Endothelial cell of umbilical vein (primary cell): ENCODE results near the gene LGMN.

ENCODE experiments used
- CTCF ChIP-seq, 2 donors: IDR thresholded peaks; 1 replicate in 1 of 2; 2 replicates in 1 of 2; pipeline ENCODE4 v1.5.1; 2011; ENCODE audit warnings: low read length in 2 of 2, mild to moderate bottlenecking in 2 of 2, moderate library complexity in 2 of 2, control low read depth in 1 of 2, inconsistent platforms in 1 of 2, low read depth in 1 of 2; ENCODE audit not compliant: insufficient read depth in 1 of 2; ENCODE audit errors: extremely low read depth in 1 of 2
- EZH2 ChIP-seq: IDR thresholded peaks from 2 replicates; pipeline ENCODE4 v1.6.1; 2012; ENCODE audit warnings: borderline replicate concordance, low read depth, mild to moderate bottlenecking, moderate library complexity, low read length, inconsistent platforms; ENCODE audit not compliant: severe bottlenecking
- POLR2A ChIP-seq: IDR thresholded peaks from 2 replicates; pipeline ENCODE4 v1.6.1; 2012; ENCODE audit warnings: low read depth, mild to moderate bottlenecking, control low read depth, low read length
- POLR2AphosphoS5 ChIP-seq: IDR thresholded peaks from 2 replicates; pipeline ENCODE4 v1.6.1; 2012; ENCODE audit warnings: low read depth, mild to moderate bottlenecking, control low read depth, low read length, moderate library complexity; ENCODE audit not compliant: insufficient read depth

DNA sequence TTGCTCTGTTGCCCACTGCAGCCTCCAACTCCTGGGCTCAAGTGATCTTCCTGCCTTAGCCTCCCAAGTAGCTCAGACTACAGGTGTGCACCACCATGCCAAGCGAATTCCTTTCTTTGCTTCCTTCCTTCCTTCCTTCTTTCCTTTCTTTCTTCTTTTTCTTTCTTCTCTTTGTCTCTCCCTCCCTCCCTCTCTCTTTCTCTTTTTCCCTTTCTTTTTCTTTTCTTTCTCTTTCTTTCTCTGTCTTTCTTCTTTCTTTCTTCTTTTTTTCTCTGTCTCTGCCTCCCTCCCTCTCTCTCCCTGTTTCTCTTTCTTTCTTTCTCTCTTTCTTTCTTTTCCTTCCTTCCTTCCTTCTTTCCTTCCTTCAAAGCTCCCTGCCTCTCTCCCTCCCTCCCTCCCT lies 52.9 kb downstream of the LGMN start:
- no peak for TF ChIP-seq CTCF (IDR thresholded peaks at IDR 0.05; ENCODE audit: extremely low read depth in 1 of 2, insufficient read depth in 1 of 2, low read depth in 1 of 2, low read length in 2 of 2)
- TF ChIP-seq EZH2: no peak
- no peak for TF ChIP-seq POLR2A
- TF ChIP-seq POLR2AphosphoS5: no peak
